HCT116 (cell line): ENCODE data around the gene PPP1R3E. TPM values are rescaled to one million over a fixed set of nuclear protein-coding genes. Genes with fewer than 3 reads are reported as not detected.

Source experiments
- ATAC-seq: fragments of 200-7000 bp; cut with Tn5 transposase; 2 replicates; pipeline ENCODE4 v1.9.1; 2020; ENCODE audit warnings: mild to moderate bottlenecking, moderate library complexity
- BruUV-seq: library from RNA; stranded (reverse); fragments of 400-500 nt; replicated peaks from 2 replicates; lab custom pipeline; 2021; lab: Mats Ljungman, UMichigan
- CTCF ChIA-PET: fragments of 300-600 bp; sonication (Branson Sonifier 250); formaldehyde crosslinking; loops from one replicate; lab custom pipeline; 2021; ENCODE audit warnings: antibody characterized with exemption; lab: Charles Lee
- POLR2A ChIA-PET: fragments of 300-600, 350-600 bp; sonication (Branson Sonifier 250); formaldehyde crosslinking; loops from one replicate; lab custom pipeline; 2021; ENCODE audit warnings: antibody characterized with exemption; lab: Charles Lee
- RAD21 ChIA-PET, 2 experiments: fragments of 300-600 bp; sonication (Branson Sonifier 250); formaldehyde crosslinking; loops; one replicate each; lab custom pipeline; 2023; ENCODE audit warnings: low total read pairs in 2 of 2; ENCODE audit not compliant: uncharacterized antibody in 2 of 2, unreplicated experiment in 2 of 2, low non-redundant PET in 1 of 2; lab: Charles Lee
- DNase-seq: peaks from one replicate; pipeline ENCODE4 v3.0.0-alpha.2; 2010; ENCODE audit warnings: low read depth, low spot score
- H2AFZ ChIP-seq: fragments of 200-600 bp; shearing (Covaris generic), sonication (generic); 2 replicates; pipeline ENCODE4 v1.6.1; 2017; ENCODE audit warnings: low read depth, mixed run types, mixed read lengths, antibody characterized with exemption, low read length; ENCODE audit not compliant: poor library complexity, severe bottlenecking
- H3K27ac ChIP-seq: 2 replicates; pipeline ENCODE4 v1.5.1; 2012; ENCODE audit warnings: low read depth, low read length
- H3K27me3 ChIP-seq: fragments of 200-600 bp; sonication (generic); 2 replicates; pipeline ENCODE4 v1.6.1; 2016; ENCODE audit warnings: mixed run types, low read length, mixed read lengths; ENCODE audit not compliant: insufficient read depth
- H3K36me3 ChIP-seq, 2 experiments: fragments of 200-500 bp in 1 of 2; fragments of 200-600 bp in 1 of 2; sonication (Bioruptor generic) in 1 of 2; sonication (generic) in 1 of 2; 2 replicates each; pipeline versions ENCODE4 v1.5.1 to v1.6.1; 2014 to 2016; ENCODE audit warnings: low read length in 2 of 2, inconsistent platforms in 1 of 2, mixed read lengths in 1 of 2, mixed run types in 1 of 2; ENCODE audit not compliant: insufficient read depth in 2 of 2, control insufficient read depth in 1 of 2
- H3K4me1 ChIP-seq, 2 experiments: fragments of 200-600 bp in 1 of 2; sonication (generic) in 1 of 2; 2 replicates each; pipeline versions ENCODE4 v1.5.1 to v1.6.1; 2012 to 2017; ENCODE audit warnings: low read length in 2 of 2, inconsistent platforms in 1 of 2, mild to moderate bottlenecking in 1 of 2, mixed read lengths in 1 of 2, mixed run types in 1 of 2, moderate library complexity in 1 of 2; ENCODE audit not compliant: insufficient read depth in 2 of 2, control insufficient read depth in 1 of 2
- H3K4me2 ChIP-seq: fragments of 200-600 bp; sonication (generic); 2 replicates; pipeline ENCODE4 v1.6.1; 2017; ENCODE audit warnings: mixed run types, low read length, mixed read lengths
- H3K4me3 ChIP-seq, 2 experiments: fragments of 200-600 bp in 1 of 2; sonication (generic) in 1 of 2; replicated peaks in 1 of 2; 2 replicates each; pipeline ENCODE4 v1.5.1; 2011 to 2016; ENCODE audit warnings: low read length in 2 of 2, control low read depth in 1 of 2, low read depth in 1 of 2, mild to moderate bottlenecking in 1 of 2, mixed read lengths in 1 of 2, mixed run types in 1 of 2
- H3K79me2 ChIP-seq: fragments of 200-600 bp; sonication (generic); 2 replicates; pipeline ENCODE4 v1.6.1; 2017; ENCODE audit warnings: mild to moderate bottlenecking, mixed run types, low read length, moderate library complexity, mixed read lengths; ENCODE audit not compliant: insufficient read depth
- H3K9ac ChIP-seq: fragments of 200-600 bp; sonication (generic); 2 replicates; pipeline ENCODE4 v1.6.1; 2016; ENCODE audit warnings: low read length, mixed read lengths
- H3K9me2 ChIP-seq: fragments of 200-600 bp; sonication (generic), shearing (Covaris generic); 2 replicates; pipeline ENCODE4 v1.6.1; 2017; ENCODE audit warnings: mixed run types, mild to moderate bottlenecking, moderate library complexity; ENCODE audit not compliant: insufficient read depth
- H3K9me3 ChIP-seq, 2 experiments: fragments of 200-500 bp in 1 of 2; fragments of 200-600 bp in 1 of 2; sonication (Bioruptor generic) in 1 of 2; sonication (generic) in 1 of 2; 2 replicates each; pipeline ENCODE4 v1.6.1; 2014 to 2017; ENCODE audit warnings: low read length in 2 of 2, mixed read lengths in 2 of 2, inconsistent platforms in 1 of 2, low read depth in 1 of 2, mild to moderate bottlenecking in 1 of 2, mixed run types in 1 of 2, moderate library complexity in 1 of 2; ENCODE audit not compliant: control insufficient read depth in 1 of 2, insufficient read depth in 1 of 2
- H4K20me1 ChIP-seq: fragments of 200-600 bp; sonication (generic), shearing (Covaris generic); 2 replicates; pipeline ENCODE4 v1.6.1; 2017; ENCODE audit warnings: mixed run types, mild to moderate bottlenecking, moderate library complexity; ENCODE audit not compliant: insufficient read depth
- CBX3 ChIP-seq: IDR thresholded peaks from 2 replicates; pipeline ENCODE4 v1.6.1; 2012; ENCODE audit warnings: low read depth
- CEBPB ChIP-seq: IDR thresholded peaks from 2 replicates; pipeline ENCODE4 v1.6.1; 2012; ENCODE audit warnings: low read depth
- ELF1 ChIP-seq: IDR thresholded peaks from 2 replicates; pipeline ENCODE4 v1.6.1; 2012; ENCODE audit warnings: low read depth, borderline replicate concordance
- EZH2 ChIP-seq: fragments of 200-600 bp; sonication (generic); IDR thresholded peaks from 2 replicates; pipeline ENCODE4 v1.6.1; 2017; ENCODE audit warnings: antibody characterized with exemption, mixed run types
- EZH2phosphoT487 ChIP-seq: fragments of 200-600 bp; IDR thresholded peaks from 2 replicates; pipeline ENCODE4 v1.6.1; 2018; ENCODE audit warnings: antibody characterized with exemption, borderline replicate concordance
- FOSL1 ChIP-seq: IDR thresholded peaks from 2 replicates; pipeline ENCODE4 v1.6.1; 2012; ENCODE audit warnings: low read depth
- POLR2A ChIP-seq: IDR thresholded peaks from 2 replicates; pipeline ENCODE4 v1.7.0; 2011; ENCODE audit warnings: borderline replicate concordance; ENCODE audit not compliant: insufficient read depth, insufficient read length; ENCODE audit errors: extremely low read depth
- POLR2AphosphoS5 ChIP-seq: IDR thresholded peaks from 2 replicates; pipeline ENCODE4 v1.6.1; 2011; ENCODE audit warnings: mild to moderate bottlenecking, low read depth, low read length, moderate library complexity
- SP1 ChIP-seq: IDR thresholded peaks from 2 replicates; pipeline ENCODE4 v1.6.1; 2012; ENCODE audit warnings: low read depth
- TCF7L2 ChIP-seq: IDR thresholded peaks from 2 replicates; pipeline ENCODE4 v1.7.0; 2011; ENCODE audit warnings: borderline replicate concordance, inconsistent platforms; ENCODE audit not compliant: insufficient read depth, insufficient read length; ENCODE audit errors: extremely low read depth
- YY1 ChIP-seq: IDR thresholded peaks from 2 replicates; pipeline ENCODE4 v1.6.1; 2011; ENCODE audit warnings: low read length, low read depth, moderate library complexity, mild to moderate bottlenecking; ENCODE audit not compliant: insufficient replicate concordance; ENCODE audit errors: extremely low read depth
- ZNF274 ChIP-seq: fragments of 200-500 bp; sonication (Bioruptor generic); IDR thresholded peaks from 2 replicates; pipeline ENCODE4 v1.6.1; 2014; ENCODE audit warnings: mild to moderate bottlenecking, low read depth, low read length, inconsistent platforms
- intact Hi-C: fragments of 100-400 bp; cut with micrococcal nuclease; formaldehyde crosslinking; loops from 2 replicates; pipeline ENCODE4 v1.10.0; 2022
- total RNA-seq: library from RNA; stranded (reverse); gene quantifications from one replicate; pipeline ENCODE4 v1.2.1, GENCODE V29; 2021; ENCODE audit not compliant: unreplicated experiment
- TF ChIP-seq, protein P1 (sequence below): IDR thresholded peaks from 2 replicates; pipeline ENCODE4 v1.6.1; 2011; ENCODE audit warnings: mild to moderate bottlenecking, low read length, moderate library complexity; ENCODE audit not compliant: insufficient replicate concordance; ENCODE audit errors: extremely low read depth
- TF ChIP-seq, protein P2 (sequence below), 3 experiments: fragments of 200-600 bp in 1 of 3; sonication (generic) in 1 of 3; IDR thresholded peaks in 2 of 3; conservative IDR thresholded peaks in 1 of 3; 2 replicates each; pipeline ENCODE4 v1.5.1; 2012 to 2017; ENCODE audit warnings: low read depth in 2 of 3, low read length in 2 of 3, antibody characterized with exemption in 1 of 3, borderline replicate concordance in 1 of 3, control low read depth in 1 of 3, mild to moderate bottlenecking in 1 of 3, mixed read lengths in 1 of 3, mixed run types in 1 of 3, moderate library complexity in 1 of 3; ENCODE audit not compliant: insufficient read depth in 1 of 3
- TF ChIP-seq, protein P3 (sequence below): IDR thresholded peaks from 2 replicates; pipeline ENCODE4 v1.6.1; 2012

The PPP1R3E gene
- total RNA-seq, 1 experiment from 2014 or later = 5.6 TPM

DNA sequence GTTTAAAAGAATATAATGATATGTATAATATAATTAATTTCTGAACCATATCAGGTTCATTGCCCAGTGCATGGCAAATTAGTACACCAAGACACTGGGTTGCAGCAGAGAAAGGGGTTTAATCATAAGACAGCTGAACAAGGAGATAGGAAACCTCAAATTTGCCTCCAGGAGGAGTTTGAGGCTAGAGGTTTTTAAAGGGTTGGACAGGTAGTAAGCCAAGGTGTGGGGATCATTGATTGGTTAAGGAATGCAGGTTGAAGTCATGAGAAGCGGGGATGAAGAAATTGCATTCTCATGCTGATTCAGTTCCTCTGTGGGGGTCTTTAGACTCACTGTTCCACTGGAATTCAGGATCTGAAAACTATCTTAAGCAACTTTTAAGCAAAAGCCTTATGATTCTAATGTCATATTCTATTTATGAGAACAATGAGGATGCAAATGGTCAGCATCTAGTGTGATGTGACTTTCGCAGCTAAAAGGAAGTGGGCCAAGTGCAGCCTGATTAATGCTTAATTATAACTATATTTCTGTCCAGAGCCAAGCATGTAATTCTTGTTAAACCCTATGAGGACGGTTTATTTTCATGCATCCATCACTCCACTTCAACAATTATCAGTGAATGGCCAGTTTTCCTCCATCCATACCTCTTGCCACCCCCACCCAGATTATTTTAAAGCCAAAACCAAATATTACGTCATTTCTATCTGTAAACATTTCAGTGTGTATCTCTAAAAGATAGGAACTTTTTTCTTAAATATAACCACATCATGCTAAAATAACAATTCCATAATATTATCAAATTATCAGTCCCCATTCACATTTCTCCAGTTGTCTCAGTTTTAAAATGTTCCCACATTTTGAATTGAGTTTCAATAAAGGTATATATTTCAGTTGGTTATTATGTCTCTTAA, 50.0 kb downstream of the PPP1R3E start:
- no peak for ATAC-seq
- no peak overlapping the region for H3K27ac ChIP-seq
- DNase-seq = no peak
- TF ChIP-seq FOSL1 = no peak
- CTCF ChIA-PET = no interaction called here
- no peaks in the 10 kb centered on the region for H3K36me3 ChIP-seq
- H3K4me2 ChIP-seq = no peak overlapping the region
- no peaks in the 10 kb centered on the region for H3K27me3 ChIP-seq
- RAD21 ChIA-PET = no interaction called here
- BruUV-seq = no TSS peak
- POLR2A ChIA-PET = interaction anchor here (0.9 kb wide), 1 partner anchor 33 kb away, joined by 3 read pairs; the partner anchor contains the start of gene HOMEZ
- no peaks in the 10 kb centered on the region; a peak in 1 of 4 replicates for H3K4me1 ChIP-seq
- no peak overlapping the region for H3K4me3 ChIP-seq
- H2AFZ ChIP-seq = no peak overlapping the region
- H3K9me3 ChIP-seq = no peaks in the 10 kb centered on the region
- no peaks in the 10 kb centered on the region for H4K20me1 ChIP-seq
- H3K9me2 ChIP-seq = no peaks in the 10 kb centered on the region
- H3K79me2 ChIP-seq = no peaks in the 10 kb centered on the region
- intact Hi-C loops = no loop called here
- no peak overlapping the region for H3K9ac ChIP-seq

DNA sequence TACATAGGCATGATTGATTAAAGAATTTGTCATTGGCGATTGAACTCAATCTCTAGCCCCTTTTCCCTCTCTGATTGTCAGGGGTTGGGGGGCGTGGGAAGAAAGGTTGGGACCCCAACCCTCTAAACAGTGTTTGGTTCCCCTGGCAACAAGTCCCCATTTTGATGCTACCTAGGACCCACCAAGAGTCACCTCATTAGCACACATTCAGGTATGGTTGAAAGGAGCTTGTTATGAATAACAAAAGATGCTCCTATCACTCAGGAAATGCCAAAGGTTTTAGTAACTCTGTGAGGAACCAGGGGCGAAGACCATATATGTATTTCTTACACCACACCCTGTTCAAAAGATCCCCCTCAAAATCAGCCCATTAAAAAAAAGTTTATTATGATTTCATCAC, 50.7 kb downstream of the PPP1R3E start:
- H2AFZ ChIP-seq = no peak overlapping the region
- TF ChIP-seq, protein P1, sequence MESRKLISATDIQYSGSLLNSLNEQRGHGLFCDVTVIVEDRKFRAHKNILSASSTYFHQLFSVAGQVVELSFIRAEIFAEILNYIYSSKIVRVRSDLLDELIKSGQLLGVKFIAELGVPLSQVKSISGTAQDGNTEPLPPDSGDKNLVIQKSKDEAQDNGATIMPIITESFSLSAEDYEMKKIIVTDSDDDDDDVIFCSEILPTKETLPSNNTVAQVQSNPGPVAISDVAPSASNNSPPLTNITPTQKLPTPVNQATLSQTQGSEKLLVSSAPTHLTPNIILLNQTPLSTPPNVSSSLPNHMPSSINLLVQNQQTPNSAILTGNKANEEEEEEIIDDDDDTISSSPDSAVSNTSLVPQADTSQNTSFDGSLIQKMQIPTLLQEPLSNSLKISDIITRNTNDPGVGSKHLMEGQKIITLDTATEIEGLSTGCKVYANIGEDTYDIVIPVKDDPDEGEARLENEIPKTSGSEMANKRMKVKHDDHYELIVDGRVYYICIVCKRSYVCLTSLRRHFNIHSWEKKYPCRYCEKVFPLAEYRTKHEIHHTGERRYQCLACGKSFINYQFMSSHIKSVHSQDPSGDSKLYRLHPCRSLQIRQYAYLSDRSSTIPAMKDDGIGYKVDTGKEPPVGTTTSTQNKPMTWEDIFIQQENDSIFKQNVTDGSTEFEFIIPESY = no peak
- no peak for TF ChIP-seq ELF1
- no peak for TF ChIP-seq EZH2
- no peak for TF ChIP-seq TCF7L2
- no peak for TF ChIP-seq POLR2AphosphoS5
- TF ChIP-seq EZH2phosphoT487 = no peak
- no peak for TF ChIP-seq CBX3
- TF ChIP-seq ZNF274 = no peak
- TF ChIP-seq SP1 = no peak
- TF ChIP-seq, protein P2, sequence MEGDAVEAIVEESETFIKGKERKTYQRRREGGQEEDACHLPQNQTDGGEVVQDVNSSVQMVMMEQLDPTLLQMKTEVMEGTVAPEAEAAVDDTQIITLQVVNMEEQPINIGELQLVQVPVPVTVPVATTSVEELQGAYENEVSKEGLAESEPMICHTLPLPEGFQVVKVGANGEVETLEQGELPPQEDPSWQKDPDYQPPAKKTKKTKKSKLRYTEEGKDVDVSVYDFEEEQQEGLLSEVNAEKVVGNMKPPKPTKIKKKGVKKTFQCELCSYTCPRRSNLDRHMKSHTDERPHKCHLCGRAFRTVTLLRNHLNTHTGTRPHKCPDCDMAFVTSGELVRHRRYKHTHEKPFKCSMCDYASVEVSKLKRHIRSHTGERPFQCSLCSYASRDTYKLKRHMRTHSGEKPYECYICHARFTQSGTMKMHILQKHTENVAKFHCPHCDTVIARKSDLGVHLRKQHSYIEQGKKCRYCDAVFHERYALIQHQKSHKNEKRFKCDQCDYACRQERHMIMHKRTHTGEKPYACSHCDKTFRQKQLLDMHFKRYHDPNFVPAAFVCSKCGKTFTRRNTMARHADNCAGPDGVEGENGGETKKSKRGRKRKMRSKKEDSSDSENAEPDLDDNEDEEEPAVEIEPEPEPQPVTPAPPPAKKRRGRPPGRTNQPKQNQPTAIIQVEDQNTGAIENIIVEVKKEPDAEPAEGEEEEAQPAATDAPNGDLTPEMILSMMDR (IDR thresholded peaks at IDR 0.05 in 2 of 3, conservative IDR thresholded peaks at IDR 0.05 in 1 of 3; ENCODE audit: borderline replicate concordance in 1 of 3, insufficient read depth in 1 of 3, low read depth in 2 of 3, low read length in 2 of 3) = no peak
- TF ChIP-seq, protein P3, sequence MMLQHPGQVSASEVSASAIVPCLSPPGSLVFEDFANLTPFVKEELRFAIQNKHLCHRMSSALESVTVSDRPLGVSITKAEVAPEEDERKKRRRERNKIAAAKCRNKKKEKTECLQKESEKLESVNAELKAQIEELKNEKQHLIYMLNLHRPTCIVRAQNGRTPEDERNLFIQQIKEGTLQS = no peak
- TF ChIP-seq POLR2A = no peak
- no peak for TF ChIP-seq CEBPB
- no peak for TF ChIP-seq YY1

More for the DNA sequence above, 50.7 kb downstream of the PPP1R3E start:
- no peak for ATAC-seq
- Histone ChIP-seq H3K4me2 (no peak overlapping the region), H3K27me3 (no peaks in the 10 kb centered on the region), H3K9me2 (no peaks in the 10 kb centered on the region), H3K4me3 (no peak overlapping the region), H3K4me1 (no peaks in the 10 kb centered on the region; a peak in 1 of 4 replicates), H3K79me2 (no peaks in the 10 kb centered on the region), H3K27ac (no peak overlapping the region), H4K20me1 (no peaks in the 10 kb centered on the region), H3K9ac (no peak overlapping the region), H3K9me3 (no peaks in the 10 kb centered on the region), H3K36me3 (no peaks in the 10 kb centered on the region)
- ChIA-PET CTCF (no interaction called here), RAD21 (no interaction called here), POLR2A (interaction anchor here (0.9 kb wide), 1 partner anchor 34 kb away, joined by 3 read pairs; the partner anchor contains the start of gene HOMEZ)
- no peak for DNase-seq
- intact Hi-C loops = no loop called here
- BruUV-seq = no TSS peak
